Liver (tissue), 9 donors: ENCODE results near the gene TBC1D3B. TPM values are rescaled to one million over a fixed set of nuclear protein-coding genes. Genes with fewer than 3 reads are reported as not detected.
A peak's percentile ranks its signal among the peaks of the same experiment; 100 is the strongest.
"Not testable (repeated sequence)": the region's sequence is repeated elsewhere in the genome, so short reads cannot be mapped to it uniquely, and the experiment has no call there.

ENCODE experiments used
- DNase-seq: peaks from one replicate; pipeline ENCODE4 v3.0.0-alpha.2; 2017; ENCODE audit warnings: low spot score
- H3K27ac ChIP-seq, 2 donors: one replicate each; pipeline ENCODE4 v1.7.0; 2013; ENCODE audit warnings: inconsistent platforms in 2 of 2, low read length in 2 of 2, control low read depth in 1 of 2, low read depth in 1 of 2, mild to moderate bottlenecking in 1 of 2
- H3K27me3 ChIP-seq, 4 donors: one replicate each; pipeline versions ENCODE4 v1.6.1 to v1.7.0; 2013; ENCODE audit warnings: low read length in 3 of 4, inconsistent platforms in 1 of 4, mild to moderate bottlenecking in 1 of 4, moderate library complexity in 1 of 4; ENCODE audit not compliant: control insufficient read depth in 4 of 4, insufficient read depth in 4 of 4
- H3K36me3 ChIP-seq, 4 donors: one replicate each; pipeline versions ENCODE4 v1.6.1 to v1.7.0; 2013; ENCODE audit warnings: low read length in 3 of 4, mild to moderate bottlenecking in 3 of 4, low read depth in 1 of 4, moderate library complexity in 1 of 4; ENCODE audit not compliant: control insufficient read depth in 4 of 4, insufficient read depth in 3 of 4
- H3K4me1 ChIP-seq, 4 donors: one replicate each; pipeline versions ENCODE4 v1.6.1 to v1.7.0; 2013; ENCODE audit warnings: low read length in 3 of 4, mild to moderate bottlenecking in 3 of 4, moderate library complexity in 1 of 4; ENCODE audit not compliant: control insufficient read depth in 4 of 4, insufficient read depth in 4 of 4
- H3K4me3 ChIP-seq, 3 donors: one replicate each; pipeline versions ENCODE4 v1.6.1 to v1.7.0; 2013; ENCODE audit warnings: low read length in 3 of 3, control low read depth in 1 of 3, low read depth in 1 of 3, mild to moderate bottlenecking in 1 of 3
- H3K9ac ChIP-seq, 2 donors: one replicate each; pipeline ENCODE4 v1.7.0; 2013; ENCODE audit warnings: low read length in 2 of 2, mild to moderate bottlenecking in 2 of 2, moderate library complexity in 2 of 2, control low read depth in 1 of 2, low read depth in 1 of 2
- H3K9me3 ChIP-seq, 4 donors: one replicate each; pipeline versions ENCODE4 v1.6.1 to v1.7.0; 2013; ENCODE audit warnings: low read length in 3 of 4; ENCODE audit not compliant: control insufficient read depth in 4 of 4
- ATF3 ChIP-seq: IDR thresholded peaks from 2 replicates; pipeline ENCODE4 v1.6.1; 2016; ENCODE audit warnings: antibody characterized with exemption
- CTCF ChIP-seq: fragments of 150-350 bp; IDR thresholded peaks from 2 replicates; pipeline ENCODE4 v1.5.1; 2017; ENCODE audit warnings: improper control_type of control experiment, low read depth, low read length; ENCODE audit not compliant: missing input control
- EGR1 ChIP-seq, 2 donors: IDR thresholded peaks; 2 replicates each; pipeline ENCODE4 v1.6.1; 2016 to 2018; ENCODE audit warnings: antibody characterized with exemption in 2 of 2, low read depth in 2 of 2
- FOXA1 ChIP-seq: IDR thresholded peaks from 2 replicates; pipeline ENCODE4 v1.6.1; 2016; ENCODE audit warnings: antibody characterized with exemption
- FOXA2 ChIP-seq: IDR thresholded peaks from 2 replicates; pipeline ENCODE4 v1.6.1; 2016; ENCODE audit warnings: antibody characterized with exemption
- GABPA ChIP-seq, 2 donors: IDR thresholded peaks in 1 of 2; conservative IDR thresholded peaks in 1 of 2; 2 replicates each; pipeline ENCODE4 v1.6.1; 2016; ENCODE audit warnings: antibody characterized with exemption in 2 of 2, mild to moderate bottlenecking in 1 of 2, moderate library complexity in 1 of 2
- HNF4A ChIP-seq, 2 donors: conservative IDR thresholded peaks; 2 replicates each; pipeline ENCODE4 v1.6.1; 2016; ENCODE audit warnings: antibody characterized with exemption in 2 of 2, mild to moderate bottlenecking in 2 of 2
- JUND ChIP-seq, 2 donors: IDR thresholded peaks; 2 replicates each; pipeline ENCODE4 v1.6.1; 2016; ENCODE audit warnings: antibody characterized with exemption in 2 of 2
- MAX ChIP-seq: IDR thresholded peaks from 2 replicates; pipeline ENCODE4 v1.6.1; 2016; ENCODE audit warnings: antibody characterized with exemption
- NR2F2 ChIP-seq: IDR thresholded peaks from 2 replicates; pipeline ENCODE4 v1.6.1; 2016; ENCODE audit warnings: antibody characterized with exemption
- RAD21 ChIP-seq, 2 donors: IDR thresholded peaks; 2 replicates each; pipeline ENCODE4 v1.6.1; 2016; ENCODE audit warnings: antibody characterized with exemption in 2 of 2, mild to moderate bottlenecking in 2 of 2
- REST ChIP-seq: IDR thresholded peaks from 2 replicates; pipeline ENCODE4 v1.6.1; 2016; ENCODE audit warnings: antibody characterized with exemption, mild to moderate bottlenecking
- RXRA ChIP-seq, 2 donors: IDR thresholded peaks; 2 replicates each; pipeline ENCODE4 v1.6.1; 2017 to 2018; ENCODE audit warnings: antibody characterized with exemption in 2 of 2, mild to moderate bottlenecking in 1 of 2
- SP1 ChIP-seq: IDR thresholded peaks from 2 replicates; pipeline ENCODE4 v1.6.1; 2018; ENCODE audit warnings: antibody characterized with exemption, mild to moderate bottlenecking
- TAF1 ChIP-seq: conservative IDR thresholded peaks from 2 replicates; pipeline ENCODE4 v1.6.1; 2016; ENCODE audit warnings: antibody characterized with exemption, mild to moderate bottlenecking
- ZBTB33 ChIP-seq: IDR thresholded peaks from 2 replicates; pipeline ENCODE4 v1.6.1; 2016; ENCODE audit warnings: antibody characterized with exemption
- WGBS: extraction: QIAGEN DNeasy Blood & Tissue Kit; methylation state at CpG from one replicate; pipeline ENCODE4 v1.1.7; 2013; 5-methylcytosine and 5-hydroxymethylcytosine counted together
- polyA plus RNA-seq, 2 donors: library from polyadenylated mRNA; stranded (reverse) in 1 of 2; unstranded in 1 of 2; fragments of 200-250 nt in 1 of 2; fragments of >200 nt in 1 of 2; fragmentation: Nextera tagmentation in 1 of 2; extraction: Ambion mirVana in 1 of 2; gene quantifications; one replicate each; pipeline versions ENCODE4 v1.2.1 to v1.2.3, GENCODE V29; 2013 to 2015
- total RNA-seq, 2 donors: library from RNA; depleted of rRNA; stranded (reverse); fragments of >200 nt; gene quantifications; one replicate each; pipeline ENCODE4 v1.2.3, GENCODE V29; 2014
- donor health status: healthy.
- donor health status: healthy.
- donor health status: healthy.
- donor health status: healthy.
- donor health status: healthy.

Gene TBC1D3B
- total and polyA plus RNA-seq, 4 donors: 0.42 to 1.8 (median 0.61) TPM

- peak; percentile 19 to 60 for TF ChIP-seq HNF4A (conservative IDR thresholded peaks at IDR 0.05)
- TF ChIP-seq FOXA2: peak; percentile 11
- peak; percentile 12 for TF ChIP-seq ATF3
- TF ChIP-seq RXRA (IDR thresholded peaks at IDR 0.05): peak; percentile 41 to 67
- TF ChIP-seq GABPA (IDR thresholded peaks at IDR 0.05 in 1 of 2, conservative IDR thresholded peaks at IDR 0.05 in 1 of 2): peak in 1 of 2 donors; percentile 38
- peak; percentile 56 for TF ChIP-seq SP1
- WGBS: 98% methylated on average over 5 of the region's 8 CpGs
- not testable (repeated sequence) for H3K36me3 ChIP-seq, H3K9ac ChIP-seq, DNase-seq, H3K4me3 ChIP-seq, H3K9me3 ChIP-seq, H3K27me3 ChIP-seq
- Histone ChIP-seq H3K4me1 (peaks cover 15 to 35% (median 28%) of the 10 kb centered on the region in 4 donors), H3K27ac (peak overlapping the region; percentile 22 to 54)
Observed at GRCh38 chr17:36194147-36194831, 17.9 kb upstream of the TBC1D3B start.

- no peak for TF ChIP-seq NR2F2
- TF ChIP-seq RAD21 (IDR thresholded peaks at IDR 0.05): no peak
- no peak for TF ChIP-seq ZBTB33
- no peak for TF ChIP-seq TAF1
- TF ChIP-seq CTCF: no peak
- TF ChIP-seq EGR1 (IDR thresholded peaks at IDR 0.05; ENCODE audit: low read depth in 2 of 2): no peak
- no peak for TF ChIP-seq JUND (IDR thresholded peaks at IDR 0.05)
- TF ChIP-seq RXRA (IDR thresholded peaks at IDR 0.05): no peak
- TF ChIP-seq REST: no peak
- no peak for TF ChIP-seq GABPA (IDR thresholded peaks at IDR 0.05 in 1 of 2, conservative IDR thresholded peaks at IDR 0.05 in 1 of 2)
- TF ChIP-seq FOXA1: no peak
- TF ChIP-seq HNF4A (conservative IDR thresholded peaks at IDR 0.05): no peak
- TF ChIP-seq MAX: no peak
- H3K4me3 ChIP-seq: no peak overlapping the region
- H3K36me3 ChIP-seq: no peaks in the 10 kb centered on the region
- peak overlapping the region; percentile 54 to 58 for H3K27ac ChIP-seq
- no peak overlapping the region for H3K9ac ChIP-seq
- WGBS: 4% methylated on average over 1 of the region's 1 CpG
- no peaks in the 10 kb centered on the region for H3K9me3 ChIP-seq
- peaks cover 19 to 35% (median 28%) of the 10 kb centered on the region in 4 donors for H3K4me1 ChIP-seq
- no peak for DNase-seq
- no peaks in the 10 kb centered on the region for H3K27me3 ChIP-seq
Observed at GRCh38 chr17:36193216-36193775, 16.9 kb upstream of the TBC1D3B start.

- not testable (repeated sequence) for H3K27me3 ChIP-seq, H3K4me3 ChIP-seq, H3K9me3 ChIP-seq, DNase-seq, H3K9ac ChIP-seq, H3K36me3 ChIP-seq
- Histone ChIP-seq H3K27ac (peak overlapping the region in 1 of 2 donors; percentile 29), H3K4me1 (peaks cover 18 to 46% (median 31%) of the 10 kb centered on the region in 4 donors)
- 74% methylated on average over 9 of the region's 9 CpGs for WGBS
Observed at GRCh38 chr17:36190549-36191330, 14.3 kb upstream of the TBC1D3B start.
